ENCODE results near the gene PACSIN3. TPM values are rescaled to one million over a fixed set of nuclear protein-coding genes. Genes with fewer than 3 reads are reported as not detected.

Gene PACSIN3
- polyA plus RNA-seq, 2 of the 4 experiments (the other 2 are of a cell fraction), result 16.5 to 35.3 TPM

GRCh38 chr11:47131136-47131535 lies 55.1 kb downstream of the PACSIN3 start:
- no peak overlapping the region for H3K4me3 ChIP-seq
- H3K27ac ChIP-seq, result no peak overlapping the region
- no peak overlapping the region for H3K4me2 ChIP-seq
- FAIRE-seq (no peak), DNase-seq (ENCODE audit: low read depth in 1 of 2, low spot score in 1 of 2) (no peak), ATAC-seq (no peak)
- no peaks in the 10 kb centered on the region for H3K9me3 ChIP-seq
- ChIA-PET CTCF (interaction anchor here (0.5 to 3.3 kb wide), 5 partner anchors 22 to 212 kb away, joined by 3 to 21 read pairs (median 4); no protein-coding TSS in a partner anchor), POLR2A (no interaction called here)
- no peak for TF ChIP-seq RARB (CRISPR knock-in tag; IDR thresholded peaks at IDR 0.05)
- TF ChIP-seq NPAS2 (CRISPR knock-in tag; IDR thresholded peaks at IDR 0.05; ENCODE audit: borderline replicate concordance), result no peak
- no peak for TF ChIP-seq HMGXB4 (CRISPR knock-in tag; IDR thresholded peaks at IDR 0.05; ENCODE audit: borderline replicate concordance)
- TF ChIP-seq ZFP36 (IDR thresholded peaks at IDR 0.05; ENCODE audit: borderline replicate concordance, partially characterized antibody), result no peak
- no peak for TF ChIP-seq HOXB13 (CRISPR knock-in tag; IDR thresholded peaks at IDR 0.05; ENCODE audit: low read depth)
- TF ChIP-seq PHF8 (IDR thresholded peaks at IDR 0.05; ENCODE audit: borderline replicate concordance, low read depth), result no peak
- no peak for TF ChIP-seq MAX (IDR thresholded peaks at IDR 0.05)
- TF ChIP-seq ELK1 (IDR thresholded peaks at IDR 0.05; ENCODE audit: low read depth, low read length), result no peak
- TF ChIP-seq EHMT2 (IDR thresholded peaks at IDR 0.05; ENCODE audit: low read depth), result no peak
- no peak for TF ChIP-seq SMC3 (IDR thresholded peaks at IDR 0.05)
- no peak for TF ChIP-seq CHD2 (IDR thresholded peaks at IDR 0.05; ENCODE audit: low read length, partially characterized antibody)
- TF ChIP-seq CEBPB (IDR thresholded peaks at IDR 0.05), result no peak
- TF ChIP-seq TFCP2L1 (CRISPR knock-in tag; IDR thresholded peaks at IDR 0.05), result no peak
- TF ChIP-seq FOSL2 (IDR thresholded peaks at IDR 0.05), result no peak
- TF ChIP-seq FOSL2 (CRISPR knock-in tag; IDR thresholded peaks at IDR 0.05), result no peak
- no peak for TF ChIP-seq HDAC2 (IDR thresholded peaks at IDR 0.05)
- TF ChIP-seq ESRRA (IDR thresholded peaks at IDR 0.05; ENCODE audit: borderline replicate concordance, low read length), result no peak
- no peak for TF ChIP-seq ZC3H11A (IDR thresholded peaks at IDR 0.05)
- TF ChIP-seq BCL3 (IDR thresholded peaks at IDR 0.05), result no peak
- no peak for TF ChIP-seq RNF2 (IDR thresholded peaks at IDR 0.05; ENCODE audit: borderline replicate concordance, low read depth)
- TF ChIP-seq EP300 (IDR thresholded peaks at IDR 0.05), result no peak
- 97% methylated on average over 2 of the region's 2 CpGs for WGBS (ENCODE audit: missing lambda C conversion rate)
- H3K4me1 ChIP-seq, result no peaks in the 10 kb centered on the region

GRCh38 chr11:47130543-47130942 lies 55.7 kb downstream of the PACSIN3 start:
- ChIA-PET POLR2A (no interaction called here), CTCF (interaction anchor here (0.5 to 3.3 kb wide), 4 partner anchors 23 to 211 kb away, joined by 3 to 21 read pairs (median 4); no protein-coding TSS in a partner anchor)
- Histone ChIP-seq H3K4me3 (no peak overlapping the region), H3K9me3 (no peaks in the 10 kb centered on the region), H3K4me1 (no peaks in the 10 kb centered on the region), H3K27ac (no peak overlapping the region), H3K4me2 (no peak overlapping the region)
- no peak for ATAC-seq
- DNase-seq (ENCODE audit: low read depth in 1 of 2, low spot score in 1 of 2), result no peak
- 84% methylated on average over 3 of the region's 3 CpGs for WGBS (ENCODE audit: missing lambda C conversion rate)
- no peak for FAIRE-seq
- TF ChIP-seq RNF2 (IDR thresholded peaks at IDR 0.05; ENCODE audit: borderline replicate concordance, low read depth) (no peak), E2F6 (IDR thresholded peaks at IDR 0.05; ENCODE audit: borderline replicate concordance, low read depth) (no peak), KDM1A (IDR thresholded peaks at IDR 0.05; ENCODE audit: low read depth) (no peak), ZNF302 (CRISPR knock-in tag; IDR thresholded peaks at IDR 0.05) (no peak), EP300 (IDR thresholded peaks at IDR 0.05) (no peak), JUNB (IDR thresholded peaks at IDR 0.05) (no peak), RCOR1 (IDR thresholded peaks at IDR 0.05; ENCODE audit: low read depth, low read length) (no peak), ZFP36 (IDR thresholded peaks at IDR 0.05; ENCODE audit: borderline replicate concordance, partially characterized antibody) (no peak), PHF8 (IDR thresholded peaks at IDR 0.05; ENCODE audit: borderline replicate concordance, low read depth) (no peak), BCL3 (IDR thresholded peaks at IDR 0.05) (no peak), EHMT2 (IDR thresholded peaks at IDR 0.05; ENCODE audit: low read depth) (no peak), REST (IDR thresholded peaks at IDR 0.05) (no peak), NFE2L2 (conservative IDR thresholded peaks at IDR 0.05; ENCODE audit: low read length) (no peak)

All from A549 (cell line).